Mesothelial cell of epicardium (in vitro differentiated cells): ENCODE results near the gene IBA57. TPM values are rescaled to one million over a fixed set of nuclear protein-coding genes. Genes with fewer than 3 reads are reported as not detected.

ENCODE experiments used
- DNase-seq, 2 experiments: peaks; one replicate each; pipeline ENCODE4 v3.0.0; 2021; ENCODE audit warnings: low spot score in 2 of 2; ENCODE audit not compliant: unreplicated experiment in 2 of 2
- H3K27ac Mint-ChIP-seq: 2 replicates; pipeline ENCODE4 v1.8.0; 2021; ENCODE audit warnings: mixed read lengths
- H3K27me3 Mint-ChIP-seq: 2 replicates; pipeline ENCODE4 v1.8.0; 2021; ENCODE audit warnings: low read depth, mixed read lengths
- H3K36me3 Mint-ChIP-seq: 2 replicates; pipeline ENCODE4 v1.8.0; 2021; ENCODE audit warnings: mixed read lengths
- H3K4me1 Mint-ChIP-seq: 2 replicates; pipeline ENCODE4 v1.8.0; 2021; ENCODE audit warnings: mixed read lengths
- H3K4me3 Mint-ChIP-seq: 2 replicates; pipeline ENCODE4 v1.8.0; 2021; ENCODE audit warnings: mild to moderate bottlenecking, moderate library complexity, mixed read lengths
- H3K9me3 Mint-ChIP-seq: 2 replicates; pipeline ENCODE4 v1.8.0; 2021; ENCODE audit warnings: mixed read lengths
- CTCF ChIP-seq: fragments of 200-600 bp; sonication (generic); IDR thresholded peaks from one replicate; pipeline ENCODE4 v1.5.0; 2021; ENCODE audit warnings: antibody characterized with exemption; ENCODE audit not compliant: unreplicated experiment
- total RNA-seq: library from RNA; stranded (reverse); gene quantifications from 3 replicates; pipeline ENCODE4 v1.2.1, GENCODE V29; 2021

The IBA57 gene
- total RNA-seq, 1 donor from 2014 or later, result 11.8 TPM

- Mint-ChIP-seq H3K9me3 (no peaks in the 10 kb centered on the region), H3K27me3 (no peaks in the 10 kb centered on the region), H3K36me3 (no peaks in the 10 kb centered on the region), H3K4me3 (no peak overlapping the region), H3K27ac (no peak overlapping the region), H3K4me1 (peaks cover 14% of the 10 kb centered on the region)
- no peak for DNase-seq
- TF ChIP-seq CTCF, result no peak
Measured at GRCh38 chr1:228160201-228160761, 5.3 kb upstream of the IBA57 start.

- DNase-seq, result no peak
- Mint-ChIP-seq H3K9me3 (no peaks in the 10 kb centered on the region), H3K36me3 (no peaks in the 10 kb centered on the region), H3K4me3 (no peak overlapping the region), H3K4me1 (peaks cover 14% of the 10 kb centered on the region), H3K27ac (no peak overlapping the region), H3K27me3 (no peaks in the 10 kb centered on the region)
- TF ChIP-seq CTCF, result no peak
Measured at GRCh38 chr1:228161362-228161761, 4.2 kb upstream of the IBA57 start.

- no peak overlapping the region for H3K4me3 Mint-ChIP-seq
- peak overlapping the region; percentile 66 for H3K27ac Mint-ChIP-seq
- no peak for DNase-seq
- no peaks in the 10 kb centered on the region for H3K9me3 Mint-ChIP-seq
- H3K27me3 Mint-ChIP-seq, result no peaks in the 10 kb centered on the region
- H3K4me1 Mint-ChIP-seq, result peaks cover 14% of the 10 kb centered on the region
- no peak for TF ChIP-seq CTCF
- no peaks in the 10 kb centered on the region for H3K36me3 Mint-ChIP-seq
Measured at GRCh38 chr1:228161866-228162265, 3.7 kb upstream of the IBA57 start.

GRCh38 chr1:228162286-228163006 lies 3.2 kb upstream of the IBA57 start:
- DNase-seq, result peak in 1 of 2 experiments; percentile 16
- no peak for TF ChIP-seq CTCF
- Mint-ChIP-seq H3K4me3 (no peak overlapping the region), H3K27ac (peak overlapping the region; percentile 82), H3K36me3 (no peaks in the 10 kb centered on the region), H3K4me1 (peaks cover 14% of the 10 kb centered on the region), H3K9me3 (no peaks in the 10 kb centered on the region), H3K27me3 (no peaks in the 10 kb centered on the region)

- Mint-ChIP-seq H3K36me3 (no peaks in the 10 kb centered on the region), H3K9me3 (no peaks in the 10 kb centered on the region), H3K4me3 (no peak overlapping the region), H3K27me3 (no peaks in the 10 kb centered on the region), H3K4me1 (peaks cover 18% of the 10 kb centered on the region), H3K27ac (peak overlapping the region; percentile 91)
- DNase-seq, result peak in 1 of 2 experiments; percentile 56
- TF ChIP-seq CTCF, result no peak
Measured at GRCh38 chr1:228163007-228163753, 2.4 kb upstream of the IBA57 start.
